HG02678 (cell line): ENCODE data around the gene EPS8L1.
A peak's percentile ranks its signal among the peaks of the same experiment; 100 is the strongest.

Source experiments
- ATAC-seq: cut with Tn5 transposase; IDR thresholded peaks from one replicate; pipeline ENCODE4 v1.9.1; 2021; ENCODE audit warnings: mild to moderate bottlenecking, moderate library complexity; ENCODE audit not compliant: unreplicated experiment

The EPS8L1 gene

GRCh38 chr19:55112777-55113569 lies 37.3 kb downstream of the EPS8L1 start:
- no peak for ATAC-seq

- ATAC-seq, result no peak
Measured at GRCh38 chr19:55113570-55114039, 37.9 kb downstream of the EPS8L1 start.

- no peak for ATAC-seq
Measured at GRCh38 chr19:55114566-55115145, 39.0 kb downstream of the EPS8L1 start.

- no peak for ATAC-seq
Measured at GRCh38 chr19:55115446-55116065, 39.9 kb downstream of the EPS8L1 start.

GRCh38 chr19:55116232-55116858 lies 40.7 kb downstream of the EPS8L1 start:
- ATAC-seq, result no peak

GRCh38 chr19:55116859-55117662 lies 41.4 kb downstream of the EPS8L1 start, which contains the start of gene PPP1R12C:
Gene PPP1R12C, minus strand, starts transcription at chr19:55117637. Its CDS starts 94 bp downstream, at chr19:55117543.
- ATAC-seq, result peak; percentile 5

GRCh38 chr19:55117663-55118391 lies 42.2 kb downstream of the EPS8L1 start:
- peak; percentile 90 for ATAC-seq

GRCh38 chr19:55118401-55118991 lies 42.8 kb downstream of the EPS8L1 start:
- no peak for ATAC-seq

- ATAC-seq, result no peak
Measured at GRCh38 chr19:55119053-55119452, 43.4 kb downstream of the EPS8L1 start.

- no peak for ATAC-seq
Measured at GRCh38 chr19:55131421-55131820, 55.8 kb downstream of the EPS8L1 start.

GRCh38 chr19:55132453-55133129 lies 56.9 kb downstream of the EPS8L1 start:
- no peak for ATAC-seq

GRCh38 chr19:55133639-55134444 lies 58.2 kb downstream of the EPS8L1 start:
- ATAC-seq, result no peak

GRCh38 chr19:55134736-55135135 lies 59.1 kb downstream of the EPS8L1 start:
- no peak for ATAC-seq

- no peak for ATAC-seq
Measured at GRCh38 chr19:55136399-55137102, 60.9 kb downstream of the EPS8L1 start.
